NCI-H2107 treated with DMSO at 0.1 percent for 48 hours (cell line): ENCODE data around the gene CDCP1.

Experiments used
- DNase-seq: peaks from one replicate; lab custom pipeline; 2025; ENCODE audit not compliant: unreplicated experiment; lab: John Stamatoyannopoulos, UW

CDCP1 gene

GRCh38 chr3:45118615-45119071 is 27.5 kb downstream of the CDCP1 start:
- DNase-seq = no peak

GRCh38 chr3:45116350-45116749 is 29.8 kb downstream of the CDCP1 start:
- no peak for DNase-seq

GRCh38 chr3:45113625-45114050 is 32.5 kb downstream of the CDCP1 start:
- DNase-seq = no peak

- no peak for DNase-seq
These were observed 33.2 kb downstream of the CDCP1 start for GRCh38 chr3:45112939-45113338.

DNA sequence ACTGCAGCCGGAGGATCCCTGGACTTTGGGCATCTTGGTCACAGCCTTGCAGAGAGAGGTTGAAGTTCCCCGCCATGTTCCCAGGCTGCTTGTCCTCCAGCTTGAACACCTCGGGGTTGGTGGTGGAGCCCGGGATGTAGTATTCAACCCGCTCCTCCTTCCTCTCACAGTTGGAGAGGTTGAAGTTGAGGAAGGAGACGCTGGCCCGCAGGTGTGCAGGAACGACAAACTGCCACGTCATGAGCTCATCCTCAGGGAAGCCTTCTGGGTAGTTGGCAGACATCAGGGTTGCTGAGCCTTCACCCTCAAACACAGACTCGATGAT is 35.7 kb downstream of the CDCP1 start:
- no peak for DNase-seq

GRCh38 chr3:45109771-45110508 is 36.2 kb downstream of the CDCP1 start:
- no peak for DNase-seq

GRCh38 chr3:45106874-45107273 is 39.3 kb downstream of the CDCP1 start:
- DNase-seq = no peak

DNA sequence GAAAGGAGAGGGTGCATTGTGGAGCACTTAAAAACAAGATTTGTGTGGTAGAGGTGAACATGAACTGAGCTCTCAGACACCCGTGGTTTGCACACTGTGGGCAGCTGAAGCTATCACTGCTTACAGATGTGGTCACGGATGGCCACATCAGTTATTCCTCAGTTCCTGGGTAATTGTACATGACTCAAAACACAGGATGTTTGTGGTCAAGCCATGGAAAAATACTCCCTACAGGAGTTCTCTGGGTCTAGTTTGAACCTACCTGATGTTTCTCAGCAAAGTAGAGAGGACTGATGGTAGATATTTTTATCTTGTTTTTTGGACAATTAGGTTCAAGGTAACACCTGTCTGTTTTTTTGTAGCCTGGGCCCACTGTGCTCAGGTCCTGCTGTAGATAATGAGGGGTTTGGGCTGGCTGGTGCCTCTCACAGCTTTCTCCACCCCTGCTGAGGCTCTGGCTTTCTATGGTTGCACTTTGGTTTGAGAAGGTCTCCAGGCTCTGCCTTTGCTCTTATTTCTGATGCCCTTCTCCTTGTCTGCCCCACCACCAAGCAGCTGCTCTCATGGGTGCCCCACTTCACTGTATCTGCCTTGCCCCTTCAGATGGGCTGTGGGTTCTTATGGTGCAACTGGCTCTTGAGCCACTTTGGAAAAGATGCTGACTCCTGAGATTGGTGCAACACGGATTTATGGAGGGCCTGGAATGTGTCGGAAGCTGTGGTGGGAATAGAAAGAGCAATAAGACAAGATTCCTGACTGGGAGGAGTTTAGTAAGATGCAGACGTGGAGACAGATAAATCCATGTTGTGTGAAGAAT is 40.1 kb downstream of the CDCP1 start:
- DNase-seq = no peak

- DNase-seq = no peak
These were observed 41.2 kb downstream of the CDCP1 start for GRCh38 chr3:45104715-45105711.

DNA sequence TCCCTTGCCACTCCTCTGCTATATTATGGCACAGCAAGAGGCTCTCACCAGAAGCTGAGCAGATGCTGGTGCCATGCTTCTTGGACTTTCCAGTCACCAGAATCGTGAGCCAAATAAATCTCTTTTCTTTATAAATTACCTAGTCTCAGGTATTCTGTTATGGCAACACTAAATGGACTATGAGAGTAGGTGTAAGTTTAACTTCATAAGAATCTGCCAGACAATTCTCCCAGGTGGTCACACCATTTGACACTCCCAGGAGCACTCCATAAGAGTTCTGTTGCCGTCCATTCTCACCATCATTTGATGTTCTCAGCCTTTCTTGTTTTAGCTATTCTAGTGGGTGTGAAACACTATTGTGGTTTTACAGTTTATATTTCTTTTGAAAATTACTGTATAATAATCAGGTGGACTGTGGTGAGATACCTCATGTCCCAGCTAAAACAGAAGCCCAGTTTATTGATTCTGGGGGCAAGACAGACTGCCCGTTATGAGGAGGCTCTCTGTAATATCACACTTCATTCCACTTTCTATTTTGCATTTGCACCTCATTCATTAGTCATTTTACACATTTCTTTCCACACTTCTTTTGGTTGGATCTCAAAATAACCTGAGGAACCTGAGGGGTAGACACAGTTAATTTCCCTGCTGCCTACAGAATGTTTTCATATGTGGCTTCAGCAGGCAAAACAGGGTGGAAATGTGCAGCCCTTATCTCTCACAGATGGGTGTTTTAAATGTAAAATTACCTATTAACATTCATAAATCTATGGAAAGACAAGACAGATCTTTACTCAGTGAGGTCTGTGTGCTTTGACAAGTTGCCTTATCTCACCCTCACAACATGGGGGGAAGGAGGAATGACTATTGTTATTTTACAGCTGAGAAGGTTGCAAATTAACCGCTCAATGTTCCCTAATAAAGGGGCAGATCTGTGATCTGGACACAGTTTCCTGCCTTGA is 42.1 kb downstream of the CDCP1 start:
- DNase-seq = no peak

- DNase-seq = no peak
These were observed 42.8 kb downstream of the CDCP1 start for GRCh38 chr3:45103334-45103733.

- DNase-seq = no peak
These were observed 45.2 kb downstream of the CDCP1 start for GRCh38 chr3:45100981-45101407.

- no peak for DNase-seq
These were observed 47.9 kb downstream of the CDCP1 start for GRCh38 chr3:45098310-45098709.

DNA sequence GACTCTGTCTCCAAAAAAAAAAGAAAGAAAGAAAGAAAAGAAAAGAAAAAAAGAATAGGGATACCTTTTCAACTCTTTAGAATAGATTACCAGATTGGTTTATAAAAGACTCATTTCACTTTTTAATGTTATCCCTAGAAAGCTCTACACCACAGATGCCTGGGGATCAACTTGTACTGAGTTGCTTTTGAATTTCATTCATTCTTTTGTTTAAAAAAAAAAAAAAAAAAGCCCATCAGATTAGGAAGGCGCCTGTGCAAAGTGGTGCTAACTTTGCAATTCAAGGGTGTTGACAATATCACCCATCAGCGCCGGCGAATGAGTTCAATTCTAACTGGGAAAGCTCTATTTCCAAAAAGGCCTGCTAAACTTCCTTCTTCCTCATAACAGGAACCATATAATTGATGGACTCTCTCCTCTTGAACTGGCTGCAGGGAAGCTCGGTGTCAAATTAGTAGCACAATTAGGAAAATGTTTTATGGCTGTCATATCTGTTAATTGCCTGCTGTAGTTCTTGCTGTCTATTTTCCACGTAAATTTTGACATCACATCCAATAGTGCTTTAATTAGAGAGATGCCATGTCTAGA is 48.8 kb downstream of the CDCP1 start:
- DNase-seq = no peak

GRCh38 chr3:45095916-45096526 is 50.2 kb downstream of the CDCP1 start:
- DNase-seq = no peak

GRCh38 chr3:45093176-45093575 is 53.0 kb downstream of the CDCP1 start:
- no peak for DNase-seq

DNA sequence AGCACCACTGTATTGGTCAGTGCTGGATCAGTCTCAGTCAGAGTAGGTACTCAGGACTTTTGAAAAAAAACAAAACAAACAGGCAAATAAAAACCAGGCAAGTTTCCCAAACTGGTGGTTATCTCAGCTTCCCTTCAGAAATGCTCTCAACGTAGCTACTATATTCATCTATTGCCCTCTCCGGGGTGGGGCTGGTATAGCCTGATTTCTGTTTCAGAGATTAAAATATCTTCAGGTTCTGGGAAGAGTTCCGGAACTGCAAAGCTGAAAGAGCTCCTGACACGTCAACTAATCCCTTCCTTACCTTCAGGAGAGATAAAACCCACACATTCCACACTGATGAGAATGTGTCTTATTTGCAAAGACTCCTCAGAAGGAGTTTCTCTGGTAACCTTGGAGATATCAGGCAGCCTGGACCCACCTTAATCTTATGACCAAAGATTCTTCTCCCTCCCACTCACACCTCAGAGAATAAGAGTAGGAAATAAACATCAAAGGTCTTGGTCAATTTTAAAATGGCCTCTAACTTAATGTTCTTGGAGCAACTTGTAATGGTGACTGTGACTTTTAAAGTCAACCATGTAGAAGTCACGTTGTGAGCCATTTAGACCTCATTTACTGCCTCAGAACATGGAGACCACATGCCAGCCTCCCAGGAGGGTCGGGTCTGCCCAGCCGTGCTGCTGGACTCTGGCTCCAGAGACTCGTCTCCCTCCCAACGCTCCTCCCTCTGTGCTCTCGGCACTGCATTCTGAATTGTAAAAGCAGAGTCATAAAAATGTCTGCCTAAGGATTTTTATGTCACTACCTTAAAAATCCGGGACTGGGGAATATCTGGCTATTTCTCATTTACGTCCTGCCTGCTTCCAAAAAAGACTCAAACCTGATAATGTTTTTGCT is 53.8 kb downstream of the CDCP1 start:
- DNase-seq = no peak

GRCh38 chr3:45090855-45091254 is 55.3 kb downstream of the CDCP1 start:
- DNase-seq = no peak
